GM12878 (cell line): ENCODE measurements around the gene RGL1.

ENCODE experiments used
- BACH1 ChIP-seq: fragments of 450-650 bp; IDR thresholded peaks from 2 replicates; pipeline ENCODE4 v1.6.1; 2017; ENCODE audit warnings: mild to moderate bottlenecking, borderline replicate concordance
- CHD4 ChIP-seq: fragments of 200-600 bp; sonication (generic); IDR thresholded peaks from 2 replicates; pipeline ENCODE4 v1.6.1; 2016; ENCODE audit warnings: mild to moderate bottlenecking
- POLR2A ChIP-seq: IDR thresholded peaks from 2 replicates; pipeline ENCODE4 v1.6.1; 2011; ENCODE audit warnings: low read depth, mild to moderate bottlenecking, low read length
- POLR2AphosphoS5 ChIP-seq: IDR thresholded peaks from 2 replicates; pipeline ENCODE4 v1.6.1; 2011; ENCODE audit warnings: mild to moderate bottlenecking, low read length, inconsistent platforms
- RCOR1 ChIP-seq: conservative IDR thresholded peaks from 2 replicates; pipeline ENCODE4 v1.6.1; 2012; ENCODE audit warnings: low read depth, low read length, improper control_type of control experiment
- TF ChIP-seq, protein P1 (sequence below), 3 experiments: IDR thresholded peaks in 2 of 3; conservative IDR thresholded peaks in 1 of 3; 2 replicates each; pipeline ENCODE4 v1.5.1; 2011; ENCODE audit warnings: low read depth in 3 of 3, low read length in 3 of 3, mild to moderate bottlenecking in 3 of 3, control low read depth in 2 of 3, moderate library complexity in 2 of 3, inconsistent platforms in 1 of 3, mixed read lengths in 1 of 3; ENCODE audit not compliant: control insufficient read depth in 2 of 3, insufficient read depth in 1 of 3; ENCODE audit errors: extremely low read depth in 1 of 3
- TF ChIP-seq, protein P2 (sequence below): IDR thresholded peaks from 2 replicates; pipeline ENCODE4 v1.6.1; 2011; ENCODE audit warnings: borderline replicate concordance, low read depth, mild to moderate bottlenecking, moderate library complexity, low read length; ENCODE audit not compliant: insufficient read depth, poor library complexity, severe bottlenecking
- TF ChIP-seq, protein P3 (sequence below): IDR thresholded peaks from 2 replicates; pipeline ENCODE4 v1.6.1; 2011; ENCODE audit warnings: low read depth, low read length, improper control_type of control experiment, borderline replicate concordance
- TF ChIP-seq, protein P4 (sequence below): fragments of 450-650 bp; IDR thresholded peaks from 2 replicates; pipeline ENCODE4 v1.6.1; 2017; ENCODE audit warnings: mild to moderate bottlenecking, moderate library complexity

DNA sequence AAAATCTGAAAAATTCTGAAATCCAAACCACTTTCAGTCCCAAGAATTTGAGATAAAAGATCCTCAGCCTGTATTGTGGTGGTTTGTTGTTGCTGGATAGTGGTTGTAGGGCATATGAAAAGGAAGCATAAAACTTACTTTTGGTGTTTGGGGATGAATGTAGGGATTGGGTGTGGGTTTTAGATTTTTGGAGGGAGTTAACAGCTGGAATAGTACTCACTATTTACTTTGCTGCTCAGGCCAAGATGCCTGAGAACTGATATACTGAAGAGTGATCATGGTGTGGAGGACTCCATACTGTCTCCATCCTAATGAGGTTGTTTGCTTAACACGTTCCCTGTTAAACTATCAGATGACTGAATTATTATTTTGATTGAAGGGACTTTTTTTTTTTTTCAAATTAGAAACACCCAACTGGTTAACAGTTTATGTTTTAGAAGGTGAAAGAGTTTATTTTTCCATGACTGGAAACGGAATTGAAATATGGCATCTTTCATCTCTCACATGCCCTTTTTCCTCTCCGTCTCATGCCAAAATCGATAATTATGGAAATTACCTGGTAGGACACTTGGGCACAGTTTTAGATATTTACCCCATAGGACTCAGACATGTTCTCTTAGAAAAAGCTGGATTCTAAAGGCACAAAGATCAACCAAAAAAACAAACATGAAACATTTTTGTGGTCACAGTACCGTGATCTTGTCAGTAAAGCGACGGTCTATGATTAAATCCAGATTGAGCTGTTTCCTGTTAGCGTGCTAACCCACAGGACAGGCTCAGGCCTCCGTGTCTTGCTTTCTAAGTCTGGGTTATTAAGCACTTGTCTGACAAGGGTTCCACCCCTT lies 37.3 kb downstream of the RGL1 start:
- TF ChIP-seq, protein P1, sequence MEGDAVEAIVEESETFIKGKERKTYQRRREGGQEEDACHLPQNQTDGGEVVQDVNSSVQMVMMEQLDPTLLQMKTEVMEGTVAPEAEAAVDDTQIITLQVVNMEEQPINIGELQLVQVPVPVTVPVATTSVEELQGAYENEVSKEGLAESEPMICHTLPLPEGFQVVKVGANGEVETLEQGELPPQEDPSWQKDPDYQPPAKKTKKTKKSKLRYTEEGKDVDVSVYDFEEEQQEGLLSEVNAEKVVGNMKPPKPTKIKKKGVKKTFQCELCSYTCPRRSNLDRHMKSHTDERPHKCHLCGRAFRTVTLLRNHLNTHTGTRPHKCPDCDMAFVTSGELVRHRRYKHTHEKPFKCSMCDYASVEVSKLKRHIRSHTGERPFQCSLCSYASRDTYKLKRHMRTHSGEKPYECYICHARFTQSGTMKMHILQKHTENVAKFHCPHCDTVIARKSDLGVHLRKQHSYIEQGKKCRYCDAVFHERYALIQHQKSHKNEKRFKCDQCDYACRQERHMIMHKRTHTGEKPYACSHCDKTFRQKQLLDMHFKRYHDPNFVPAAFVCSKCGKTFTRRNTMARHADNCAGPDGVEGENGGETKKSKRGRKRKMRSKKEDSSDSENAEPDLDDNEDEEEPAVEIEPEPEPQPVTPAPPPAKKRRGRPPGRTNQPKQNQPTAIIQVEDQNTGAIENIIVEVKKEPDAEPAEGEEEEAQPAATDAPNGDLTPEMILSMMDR (IDR thresholded peaks at IDR 0.05 in 2 of 3, conservative IDR thresholded peaks at IDR 0.05 in 1 of 3; ENCODE audit: control insufficient read depth in 2 of 3, extremely low read depth in 1 of 3, insufficient read depth in 1 of 3, low read depth in 3 of 3, low read length in 3 of 3) = no peak
- TF ChIP-seq, protein P2, sequence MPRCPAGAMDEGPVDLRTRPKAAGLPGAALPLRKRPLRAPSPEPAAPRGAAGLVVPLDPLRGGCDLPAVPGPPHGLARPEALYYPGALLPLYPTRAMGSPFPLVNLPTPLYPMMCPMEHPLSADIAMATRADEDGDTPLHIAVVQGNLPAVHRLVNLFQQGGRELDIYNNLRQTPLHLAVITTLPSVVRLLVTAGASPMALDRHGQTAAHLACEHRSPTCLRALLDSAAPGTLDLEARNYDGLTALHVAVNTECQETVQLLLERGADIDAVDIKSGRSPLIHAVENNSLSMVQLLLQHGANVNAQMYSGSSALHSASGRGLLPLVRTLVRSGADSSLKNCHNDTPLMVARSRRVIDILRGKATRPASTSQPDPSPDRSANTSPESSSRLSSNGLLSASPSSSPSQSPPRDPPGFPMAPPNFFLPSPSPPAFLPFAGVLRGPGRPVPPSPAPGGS = peak; percentile 84
- TF ChIP-seq BACH1 = no peak
- TF ChIP-seq, protein P3, sequence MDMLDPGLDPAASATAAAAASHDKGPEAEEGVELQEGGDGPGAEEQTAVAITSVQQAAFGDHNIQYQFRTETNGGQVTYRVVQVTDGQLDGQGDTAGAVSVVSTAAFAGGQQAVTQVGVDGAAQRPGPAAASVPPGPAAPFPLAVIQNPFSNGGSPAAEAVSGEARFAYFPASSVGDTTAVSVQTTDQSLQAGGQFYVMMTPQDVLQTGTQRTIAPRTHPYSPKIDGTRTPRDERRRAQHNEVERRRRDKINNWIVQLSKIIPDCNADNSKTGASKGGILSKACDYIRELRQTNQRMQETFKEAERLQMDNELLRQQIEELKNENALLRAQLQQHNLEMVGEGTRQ = no peak
- peak; percentile 53; the same call in 1 of the 2 replicates for TF ChIP-seq POLR2A
- TF ChIP-seq POLR2AphosphoS5 = peak; percentile 59; the same call in 1 of the 2 replicates
- no peak for TF ChIP-seq CHD4
- TF ChIP-seq, protein P4, sequence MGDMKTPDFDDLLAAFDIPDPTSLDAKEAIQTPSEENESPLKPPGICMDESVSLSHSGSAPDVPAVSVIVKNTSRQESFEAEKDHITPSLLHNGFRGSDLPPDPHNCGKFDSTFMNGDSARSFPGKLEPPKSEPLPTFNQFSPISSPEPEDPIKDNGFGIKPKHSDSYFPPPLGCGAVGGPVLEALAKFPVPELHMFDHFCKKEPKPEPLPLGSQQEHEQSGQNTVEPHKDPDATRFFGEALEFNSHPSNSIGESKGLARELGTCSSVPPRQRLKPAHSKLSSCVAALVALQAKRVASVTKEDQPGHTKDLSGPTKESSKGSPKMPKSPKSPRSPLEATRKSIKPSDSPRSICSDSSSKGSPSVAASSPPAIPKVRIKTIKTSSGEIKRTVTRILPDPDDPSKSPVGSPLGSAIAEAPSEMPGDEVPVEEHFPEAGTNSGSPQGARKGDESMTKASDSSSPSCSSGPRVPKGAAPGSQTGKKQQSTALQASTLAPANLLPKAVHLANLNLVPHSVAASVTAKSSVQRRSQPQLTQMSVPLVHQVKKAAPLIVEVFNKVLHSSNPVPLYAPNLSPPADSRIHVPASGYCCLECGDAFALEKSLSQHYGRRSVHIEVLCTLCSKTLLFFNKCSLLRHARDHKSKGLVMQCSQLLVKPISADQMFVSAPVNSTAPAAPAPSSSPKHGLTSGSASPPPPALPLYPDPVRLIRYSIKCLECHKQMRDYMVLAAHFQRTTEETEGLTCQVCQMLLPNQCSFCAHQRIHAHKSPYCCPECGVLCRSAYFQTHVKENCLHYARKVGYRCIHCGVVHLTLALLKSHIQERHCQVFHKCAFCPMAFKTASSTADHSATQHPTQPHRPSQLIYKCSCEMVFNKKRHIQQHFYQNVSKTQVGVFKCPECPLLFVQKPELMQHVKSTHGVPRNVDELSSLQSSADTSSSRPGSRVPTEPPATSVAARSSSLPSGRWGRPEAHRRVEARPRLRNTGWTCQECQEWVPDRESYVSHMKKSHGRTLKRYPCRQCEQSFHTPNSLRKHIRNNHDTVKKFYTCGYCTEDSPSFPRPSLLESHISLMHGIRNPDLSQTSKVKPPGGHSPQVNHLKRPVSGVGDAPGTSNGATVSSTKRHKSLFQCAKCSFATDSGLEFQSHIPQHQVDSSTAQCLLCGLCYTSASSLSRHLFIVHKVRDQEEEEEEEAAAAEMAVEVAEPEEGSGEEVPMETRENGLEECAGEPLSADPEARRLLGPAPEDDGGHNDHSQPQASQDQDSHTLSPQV = no peak
- no peak for TF ChIP-seq RCOR1
